Liver (tissue), 3 donors: ENCODE data around the gene BACH2.

Source experiments
- CTCF ChIP-seq: fragments of 150-350 bp; IDR thresholded peaks from 2 replicates; pipeline ENCODE4 v1.5.1; 2017; ENCODE audit warnings: improper control_type of control experiment, low read depth, low read length; ENCODE audit not compliant: missing input control
- EGR1 ChIP-seq, 2 donors: IDR thresholded peaks; 2 replicates each; pipeline ENCODE4 v1.6.1; 2016 to 2018; ENCODE audit warnings: antibody characterized with exemption in 2 of 2, low read depth in 2 of 2
- JUND ChIP-seq, 2 donors: IDR thresholded peaks; 2 replicates each; pipeline ENCODE4 v1.6.1; 2016; ENCODE audit warnings: antibody characterized with exemption in 2 of 2
- MAX ChIP-seq: IDR thresholded peaks from 2 replicates; pipeline ENCODE4 v1.6.1; 2016; ENCODE audit warnings: antibody characterized with exemption
- SP1 ChIP-seq: IDR thresholded peaks from 2 replicates; pipeline ENCODE4 v1.6.1; 2018; ENCODE audit warnings: antibody characterized with exemption, mild to moderate bottlenecking
- TF ChIP-seq, protein P1 (sequence below): IDR thresholded peaks from 2 replicates; pipeline ENCODE4 v1.6.1; 2016; ENCODE audit warnings: antibody characterized with exemption, mild to moderate bottlenecking
- TF ChIP-seq, protein P2 (sequence below): IDR thresholded peaks from 2 replicates; pipeline ENCODE4 v1.6.1; 2016; ENCODE audit warnings: antibody characterized with exemption
- donor health status: healthy.
- donor health status: healthy.

DNA sequence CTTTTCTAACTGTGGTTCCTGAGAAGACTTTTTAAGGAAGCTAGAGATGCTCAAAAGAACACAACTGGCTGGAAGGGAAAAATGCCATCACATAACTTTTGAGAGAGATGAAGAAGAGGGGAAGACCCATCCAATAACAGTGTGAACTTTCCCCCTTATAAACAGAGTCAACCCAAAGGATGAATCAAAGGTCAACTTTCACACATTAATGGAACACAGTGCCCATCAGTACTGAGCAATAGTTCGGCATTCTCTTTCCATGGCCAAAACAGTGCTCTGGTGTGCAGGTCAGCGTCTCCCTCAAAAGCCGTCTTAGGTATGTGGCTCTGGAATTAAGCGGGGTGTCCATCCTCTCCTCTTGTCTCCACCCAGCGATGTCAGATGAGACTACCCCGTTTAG is 272.0 kb downstream of the BACH2 start:
- TF ChIP-seq, protein P1, sequence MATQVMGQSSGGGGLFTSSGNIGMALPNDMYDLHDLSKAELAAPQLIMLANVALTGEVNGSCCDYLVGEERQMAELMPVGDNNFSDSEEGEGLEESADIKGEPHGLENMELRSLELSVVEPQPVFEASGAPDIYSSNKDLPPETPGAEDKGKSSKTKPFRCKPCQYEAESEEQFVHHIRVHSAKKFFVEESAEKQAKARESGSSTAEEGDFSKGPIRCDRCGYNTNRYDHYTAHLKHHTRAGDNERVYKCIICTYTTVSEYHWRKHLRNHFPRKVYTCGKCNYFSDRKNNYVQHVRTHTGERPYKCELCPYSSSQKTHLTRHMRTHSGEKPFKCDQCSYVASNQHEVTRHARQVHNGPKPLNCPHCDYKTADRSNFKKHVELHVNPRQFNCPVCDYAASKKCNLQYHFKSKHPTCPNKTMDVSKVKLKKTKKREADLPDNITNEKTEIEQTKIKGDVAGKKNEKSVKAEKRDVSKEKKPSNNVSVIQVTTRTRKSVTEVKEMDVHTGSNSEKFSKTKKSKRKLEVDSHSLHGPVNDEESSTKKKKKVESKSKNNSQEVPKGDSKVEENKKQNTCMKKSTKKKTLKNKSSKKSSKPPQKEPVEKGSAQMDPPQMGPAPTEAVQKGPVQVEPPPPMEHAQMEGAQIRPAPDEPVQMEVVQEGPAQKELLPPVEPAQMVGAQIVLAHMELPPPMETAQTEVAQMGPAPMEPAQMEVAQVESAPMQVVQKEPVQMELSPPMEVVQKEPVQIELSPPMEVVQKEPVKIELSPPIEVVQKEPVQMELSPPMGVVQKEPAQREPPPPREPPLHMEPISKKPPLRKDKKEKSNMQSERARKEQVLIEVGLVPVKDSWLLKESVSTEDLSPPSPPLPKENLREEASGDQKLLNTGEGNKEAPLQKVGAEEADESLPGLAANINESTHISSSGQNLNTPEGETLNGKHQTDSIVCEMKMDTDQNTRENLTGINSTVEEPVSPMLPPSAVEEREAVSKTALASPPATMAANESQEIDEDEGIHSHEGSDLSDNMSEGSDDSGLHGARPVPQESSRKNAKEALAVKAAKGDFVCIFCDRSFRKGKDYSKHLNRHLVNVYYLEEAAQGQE = no peak
- TF ChIP-seq, protein P2, sequence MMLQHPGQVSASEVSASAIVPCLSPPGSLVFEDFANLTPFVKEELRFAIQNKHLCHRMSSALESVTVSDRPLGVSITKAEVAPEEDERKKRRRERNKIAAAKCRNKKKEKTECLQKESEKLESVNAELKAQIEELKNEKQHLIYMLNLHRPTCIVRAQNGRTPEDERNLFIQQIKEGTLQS = no peak
- TF ChIP-seq CTCF (no peak), SP1 (no peak), EGR1 (IDR thresholded peaks at IDR 0.05; ENCODE audit: low read depth in 2 of 2) (no peak), JUND (IDR thresholded peaks at IDR 0.05) (no peak), MAX (no peak)
